ENCODE results near the gene OR8B4. TPM values are rescaled to one million over a fixed set of nuclear protein-coding genes. Genes with fewer than 3 reads are reported as not detected.
"Not testable (repeated sequence)": the region's sequence is repeated elsewhere in the genome, so short reads cannot be mapped to it uniquely, and the experiment has no call there.

Gene OR8B4
- total RNA-seq, 1 donor from 2014 or later: not detected

GRCh38 chr11:124405581-124405980 is 19.1 kb downstream of the OR8B4 start:
- Histone ChIP-seq H3K4me1 (no peaks in the 10 kb centered on the region), H3K9me3 (no peaks in the 10 kb centered on the region), H3K4me3 (no peak overlapping the region), H3K27ac (no peak overlapping the region), H3K27me3 (peaks cover 5% of the 10 kb centered on the region), H3K36me3 (no peaks in the 10 kb centered on the region)
- DNase-seq: no peak
- intact Hi-C loops (cut with DNase I): no loop called here
- TF ChIP-seq CTCF (IDR thresholded peaks at IDR 0.05): no peak
- no peak for ATAC-seq

- H3K9me3 ChIP-seq; H3K27me3 ChIP-seq; ATAC-seq; H3K36me3 ChIP-seq; H3K4me3 ChIP-seq; H3K4me1 ChIP-seq; intact Hi-C loops (cut with DNase I); H3K27ac ChIP-seq; DNase-seq: not testable (repeated sequence)
These were observed 21.5 kb downstream of the OR8B4 start for GRCh38 chr11:124403186-124403585.

- no peaks in the 10 kb centered on the region for H3K36me3 ChIP-seq
- DNase-seq: no peak
- no peak overlapping the region for H3K4me3 ChIP-seq
- intact Hi-C loops (cut with DNase I): no loop called here
- peak; percentile 71 for TF ChIP-seq CTCF (IDR thresholded peaks at IDR 0.05)
- peak; percentile 87 for ATAC-seq
- no peaks in the 10 kb centered on the region for H3K4me1 ChIP-seq
- H3K27ac ChIP-seq: no peak overlapping the region
- no peaks in the 10 kb centered on the region for H3K27me3 ChIP-seq
- no peaks in the 10 kb centered on the region for H3K9me3 ChIP-seq
These were observed 22.2 kb downstream of the OR8B4 start for GRCh38 chr11:124402326-124402922.

- H3K4me3 ChIP-seq: no peak within 1 kb of the TSS
- no peak for TF ChIP-seq CTCF (IDR thresholded peaks at IDR 0.05)
- no peaks in the 10 kb centered on the region for H3K36me3 ChIP-seq
- no peaks in the 10 kb centered on the region for H3K27me3 ChIP-seq
- DNase-seq (no peak), ATAC-seq (no peak)
- no peaks in the 10 kb centered on the region for H3K4me1 ChIP-seq
- intact Hi-C loops (cut with DNase I): no loop called here
- no peaks in the 10 kb centered on the region for H3K9me3 ChIP-seq
- no peak within 1 kb of the TSS for H3K27ac ChIP-seq
These were observed 25.7 kb downstream of the OR8B4 start, which contains the start of gene OR8B3 for GRCh38 chr11:124398924-124399323. Gene OR8B3, minus strand, starts transcription at chr11:124399024. Its CDS starts 1,673 bp downstream, at chr11:124397351.

GRCh38 chr11:124396847-124397246 is 27.8 kb downstream of the OR8B4 start:
- H3K4me3 ChIP-seq; H3K4me1 ChIP-seq; DNase-seq; ATAC-seq; H3K27ac ChIP-seq; H3K9me3 ChIP-seq; intact Hi-C loops (cut with DNase I); H3K27me3 ChIP-seq; H3K36me3 ChIP-seq: not testable (repeated sequence)

- ATAC-seq (no peak), DNase-seq (no peak)
- H3K9me3 ChIP-seq: no peaks in the 10 kb centered on the region
- no peaks in the 10 kb centered on the region for H3K27me3 ChIP-seq
- no peaks in the 10 kb centered on the region for H3K4me1 ChIP-seq
- no peak overlapping the region for H3K27ac ChIP-seq
- H3K4me3 ChIP-seq: no peak overlapping the region
- intact Hi-C loops (cut with DNase I): no loop called here
- H3K36me3 ChIP-seq: no peaks in the 10 kb centered on the region
- no peak for TF ChIP-seq CTCF (IDR thresholded peaks at IDR 0.05)
These were observed 30.3 kb downstream of the OR8B4 start for GRCh38 chr11:124394408-124394807.

- TF ChIP-seq CTCF (IDR thresholded peaks at IDR 0.05): no peak
- intact Hi-C loops (cut with DNase I): no loop called here
- no peak for ATAC-seq
These were observed 40.3 kb downstream of the OR8B4 start, which contains the start of gene OR8B2 for GRCh38 chr11:124384399-124384798. Gene OR8B2, minus strand, starts transcription at chr11:124384499. Its CDS starts 1,156 bp downstream, at chr11:124383343.

GRCh38 chr11:124382857-124383256 is 41.8 kb downstream of the OR8B4 start:
- H3K27ac ChIP-seq; H3K4me3 ChIP-seq; H3K36me3 ChIP-seq; H3K9me3 ChIP-seq; H3K4me1 ChIP-seq; DNase-seq; ATAC-seq; H3K27me3 ChIP-seq; intact Hi-C loops (cut with DNase I): not testable (repeated sequence)

More at GRCh38 chr11:124384399-124384798, 40.3 kb downstream of the OR8B4 start, which contains the start of gene OR8B2:
- Histone ChIP-seq H3K4me1 (no peaks in the 10 kb centered on the region), H3K27me3 (no peaks in the 10 kb centered on the region), H3K4me3 (no peak within 1 kb of the TSS), H3K36me3 (no peaks in the 10 kb centered on the region), H3K9me3 (no peaks in the 10 kb centered on the region), H3K27ac (no peak within 1 kb of the TSS)
- no peak for DNase-seq
